Common myeloid progenitor, CD34-positive (primary cell): Measurements from ENCODE around the gene FAM117B.

ENCODE experiments used
- CTCF ChIA-PET: fragments of 350-600 bp; sonication (Branson Sonifier 250); formaldehyde crosslinking; loops from one replicate; lab custom pipeline; 2021; ENCODE audit warnings: antibody characterized with exemption; lab: Charles Lee
- POLR2A ChIA-PET: fragments of 350-600 bp; sonication (Branson Sonifier 250); formaldehyde crosslinking; loops from one replicate; lab custom pipeline; 2021; ENCODE audit warnings: antibody characterized with exemption; lab: Charles Lee
- DNase-seq, 3 donors: peaks; one replicate each; pipeline versions ENCODE4 v3.0.0 to v3.0.0-alpha.2; 2013
- H3K27ac ChIP-seq, 2 experiments: 1 replicate in 1 of 2; 2 replicates in 1 of 2; pipeline ENCODE4 v1.7.0; 2013; ENCODE audit warnings: inconsistent platforms in 2 of 2, low read length in 2 of 2, mild to moderate bottlenecking in 2 of 2, low read depth in 1 of 2, moderate library complexity in 1 of 2; ENCODE audit not compliant: severe bottlenecking in 2 of 2, insufficient read depth in 1 of 2, poor library complexity in 1 of 2
- H3K27me3 ChIP-seq, 5 experiments: replicated peaks in 2 of 5; 1 replicate in 3 of 5; 2 replicates in 2 of 5; pipeline versions ENCODE4 v1.6.1 to v1.7.0; 2013; ENCODE audit warnings: low read length in 4 of 5, mild to moderate bottlenecking in 2 of 5, moderate library complexity in 2 of 5, inconsistent platforms in 1 of 5; ENCODE audit not compliant: insufficient read depth in 5 of 5, control insufficient read depth in 4 of 5
- H3K36me3 ChIP-seq, 4 experiments: 1 replicate in 2 of 4; 2 replicates in 2 of 4; pipeline versions ENCODE4 v1.6.1 to v1.7.0; 2013; ENCODE audit warnings: low read length in 3 of 4, control low read depth in 1 of 4, mild to moderate bottlenecking in 1 of 4; ENCODE audit not compliant: control insufficient read depth in 4 of 4, insufficient read depth in 4 of 4
- H3K4me1 ChIP-seq, 4 experiments: 1 replicate in 3 of 4; 2 replicates in 1 of 4; pipeline versions ENCODE4 v1.6.1 to v1.7.1; 2013; ENCODE audit warnings: low read length in 3 of 4, mild to moderate bottlenecking in 3 of 4, control low read depth in 1 of 4, inconsistent platforms in 1 of 4, moderate library complexity in 1 of 4; ENCODE audit not compliant: control insufficient read depth in 4 of 4, insufficient read depth in 4 of 4; ENCODE audit errors: control extremely low read depth in 1 of 4
- H3K4me3 ChIP-seq, 7 experiments: 1 replicate in 4 of 7; 2 replicates in 3 of 7; pipeline versions ENCODE4 v1.5.1 to v1.7.0; 2013; ENCODE audit warnings: mild to moderate bottlenecking in 7 of 7, low read length in 6 of 7, moderate library complexity in 6 of 7, inconsistent platforms in 2 of 7, low read depth in 2 of 7, control low read depth in 1 of 7; ENCODE audit not compliant: insufficient read depth in 4 of 7, control insufficient read depth in 1 of 7; ENCODE audit errors: extremely low read depth in 1 of 7
- H3K9me3 ChIP-seq, 5 experiments: 1 replicate in 4 of 5; 2 replicates in 1 of 5; pipeline versions ENCODE4 v1.6.1 to v1.7.1; 2013; ENCODE audit warnings: low read length in 4 of 5, mild to moderate bottlenecking in 2 of 5, inconsistent platforms in 1 of 5, low read depth in 1 of 5, moderate library complexity in 1 of 5; ENCODE audit not compliant: control insufficient read depth in 4 of 5, insufficient read depth in 2 of 5; ENCODE audit errors: control extremely low read depth in 1 of 5
- WGBS: methylation state at CpG from one replicate; pipeline ENCODE4 v1.1.5; 2013; ENCODE audit not compliant: insufficient coverage; 5-methylcytosine and 5-hydroxymethylcytosine counted together

Gene FAM117B

GRCh38 chr2:202681688-202682205, 47.0 kb downstream of the FAM117B start:
- H3K27ac ChIP-seq, result no peak overlapping the region
- WGBS, result 93% methylated on average over 8 of the region's 9 CpGs
- POLR2A ChIA-PET, result no interaction called here

GRCh38 chr2:202682274-202682673, 47.5 kb downstream of the FAM117B start:
- H3K36me3 ChIP-seq, result peaks cover 0 to 3% (median 0%) of the 10 kb centered on the region in 4 experiments
- CTCF ChIA-PET, result no interaction called here
- WGBS, result 89% methylated on average over 10 of the region's 12 CpGs

More at GRCh38 chr2:202681688-202682205, 47.0 kb downstream of the FAM117B start:
- no peak overlapping the region for H3K4me3 ChIP-seq
- no peak for DNase-seq
- no peaks in the 10 kb centered on the region for H3K4me1 ChIP-seq
- H3K9me3 ChIP-seq, result peaks cover 7 to 47% (median 18%) of the 10 kb centered on the region in 5 experiments
- peaks cover 0 to 3% (median 0%) of the 10 kb centered on the region in 4 experiments for H3K36me3 ChIP-seq
- CTCF ChIA-PET, result no interaction called here
- no peaks in the 10 kb centered on the region for H3K27me3 ChIP-seq

GRCh38 chr2:202687276-202687675, 52.5 kb downstream of the FAM117B start:
- Histone ChIP-seq H3K27me3 (no peaks in the 10 kb centered on the region), H3K4me1 (no peaks in the 10 kb centered on the region), H3K9me3 (peaks cover 2 to 19% (median 6%) of the 10 kb centered on the region in 5 experiments), H3K27ac (no peak overlapping the region), H3K4me3 (no peak overlapping the region), H3K36me3 (peaks cover 0 to under 1% (median 0%) of the 10 kb centered on the region in 4 experiments)
- ChIA-PET CTCF (no interaction called here), POLR2A (no interaction called here)
- DNase-seq, result no peak
- 92% methylated on average over 2 of the region's 3 CpGs for WGBS

More at GRCh38 chr2:202682274-202682673, 47.5 kb downstream of the FAM117B start:
- POLR2A ChIA-PET, result no interaction called here
- Histone ChIP-seq H3K4me1 (no peaks in the 10 kb centered on the region), H3K9me3 (peaks cover 7 to 46% (median 18%) of the 10 kb centered on the region in 5 experiments), H3K27ac (no peak overlapping the region), H3K4me3 (no peak overlapping the region), H3K27me3 (no peaks in the 10 kb centered on the region)
- no peak for DNase-seq

- Histone ChIP-seq H3K4me3 (no peak overlapping the region), H3K27ac (no peak overlapping the region), H3K9me3 (peaks cover 0 to 3% (median 0%) of the 10 kb centered on the region in 5 experiments), H3K36me3 (no peaks in the 10 kb centered on the region), H3K27me3 (no peaks in the 10 kb centered on the region), H3K4me1 (no peaks in the 10 kb centered on the region)
- ChIA-PET CTCF (no interaction called here), POLR2A (no interaction called here)
- 100% methylated on average over 1 of the region's 2 CpGs for WGBS
- no peak for DNase-seq
Observed at GRCh38 chr2:202689459-202689858, 54.7 kb downstream of the FAM117B start.

GRCh38 chr2:202689898-202690297, 55.1 kb downstream of the FAM117B start:
- no peak overlapping the region for H3K4me3 ChIP-seq
- ChIA-PET POLR2A (no interaction called here), CTCF (no interaction called here)
- H3K27me3 ChIP-seq, result no peaks in the 10 kb centered on the region
- no peaks in the 10 kb centered on the region for H3K4me1 ChIP-seq
- no peak for DNase-seq
- peaks cover 0 to 3% (median 0%) of the 10 kb centered on the region in 5 experiments for H3K9me3 ChIP-seq
- H3K27ac ChIP-seq, result no peak overlapping the region
- no peaks in the 10 kb centered on the region for H3K36me3 ChIP-seq
- no CpG with 5 or more reads among the region's 2 CpGs for WGBS

- Histone ChIP-seq H3K4me3 (no peak overlapping the region), H3K9me3 (peaks cover 0 to 3% (median 0%) of the 10 kb centered on the region in 5 experiments), H3K27ac (no peak overlapping the region), H3K36me3 (no peaks in the 10 kb centered on the region), H3K4me1 (no peaks in the 10 kb centered on the region), H3K27me3 (no peaks in the 10 kb centered on the region)
- POLR2A ChIA-PET, result no interaction called here
- CTCF ChIA-PET, result no interaction called here
- no peak for DNase-seq
- WGBS, result 90% methylated on average over 3 of the region's 3 CpGs
Observed at GRCh38 chr2:202690321-202690900, 55.6 kb downstream of the FAM117B start.

- WGBS, result 90% methylated on average over 3 of the region's 4 CpGs
- no peak for DNase-seq
- Histone ChIP-seq H3K4me1 (no peaks in the 10 kb centered on the region), H3K9me3 (no peaks in the 10 kb centered on the region), H3K27me3 (no peaks in the 10 kb centered on the region), H3K27ac (no peak overlapping the region), H3K4me3 (no peak overlapping the region), H3K36me3 (peaks cover 0 to 23% (median 2%) of the 10 kb centered on the region in 4 experiments)
- ChIA-PET POLR2A (no interaction called here), CTCF (no interaction called here)
Observed at GRCh38 chr2:202693503-202693902, 58.7 kb downstream of the FAM117B start.
